AG09309 (cell line): ENCODE measurements around the gene EPS15.

Experiments used
- DNase-seq: peaks from one replicate; pipeline ENCODE4 v3.0.0-alpha.2; 2010; ENCODE audit warnings: low read depth
- H3K4me3 ChIP-seq: 2 replicates; pipeline ENCODE4 v1.5.1; 2011; ENCODE audit warnings: mild to moderate bottlenecking, low read depth, low read length, moderate library complexity; ENCODE audit not compliant: control insufficient read depth
- CTCF ChIP-seq: IDR thresholded peaks from 2 replicates; pipeline ENCODE4 v1.5.1; 2011; ENCODE audit warnings: mild to moderate bottlenecking, low read depth, low read length, inconsistent platforms; ENCODE audit not compliant: insufficient read depth, control insufficient read depth; ENCODE audit errors: missing control alignments

The EPS15 gene

GRCh38 chr1:51365774-51366173 is 153.3 kb downstream of the EPS15 start:
- no peak overlapping the region for H3K4me3 ChIP-seq
- TF ChIP-seq CTCF = no peak
- no peak for DNase-seq

- no peak overlapping the region for H3K4me3 ChIP-seq
- TF ChIP-seq CTCF = no peak
- no peak for DNase-seq
Observed at GRCh38 chr1:51359879-51360278, 159.2 kb downstream of the EPS15 start.

- no peak for DNase-seq
- H3K4me3 ChIP-seq = no peak overlapping the region
- TF ChIP-seq CTCF = no peak
Observed at GRCh38 chr1:51355382-51355781, 163.7 kb downstream of the EPS15 start.

- DNase-seq = no peak
- TF ChIP-seq CTCF = no peak
- H3K4me3 ChIP-seq = no peak overlapping the region
Observed at GRCh38 chr1:51354416-51354815, 164.7 kb downstream of the EPS15 start.

GRCh38 chr1:51351907-51352306 is 167.2 kb downstream of the EPS15 start:
- TF ChIP-seq CTCF = no peak
- no peak for DNase-seq
- no peak overlapping the region for H3K4me3 ChIP-seq

GRCh38 chr1:51349862-51350261 is 169.2 kb downstream of the EPS15 start:
- H3K4me3 ChIP-seq = no peak overlapping the region
- no peak for DNase-seq
- no peak for TF ChIP-seq CTCF

- DNase-seq = no peak
- H3K4me3 ChIP-seq = no peak overlapping the region
- no peak for TF ChIP-seq CTCF
Observed at GRCh38 chr1:51348147-51348527, 170.9 kb downstream of the EPS15 start.
